Activated CD4-positive, CD25-positive, alpha-beta regulatory T cell treated with anti-CD3 and anti-CD28 coated beads, Interleukin-2, amount 50 U/mL, for 16 hours (primary cell): Measurements from ENCODE around the gene MAP3K4.

Source experiments
- DNase-seq: peaks from one replicate; pipeline ENCODE4 v3.0.0-alpha.2; 2020; ENCODE audit warnings: low read depth, low spot score

Gene MAP3K4

DNA sequence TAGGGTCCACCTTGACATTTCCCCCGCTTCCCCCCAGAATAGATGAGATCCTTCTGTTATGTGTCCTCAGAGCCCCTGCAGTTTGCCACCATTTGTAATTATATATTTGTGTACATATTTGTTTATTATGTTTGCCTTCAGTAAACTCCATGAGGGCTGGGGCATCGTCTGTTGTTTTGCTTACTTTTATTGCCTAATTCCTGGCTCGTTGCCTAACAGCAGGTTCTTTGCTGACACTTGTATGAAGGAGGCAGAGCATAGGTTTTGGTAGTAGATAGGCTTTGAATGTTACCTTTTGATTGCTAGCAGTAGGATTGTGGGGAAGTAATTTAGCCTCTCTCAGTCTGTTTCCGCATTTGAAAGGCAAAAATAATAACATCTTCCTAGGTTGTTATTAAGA, 9.9 kb downstream of the MAP3K4 start:
- DNase-seq, result no peak

DNA sequence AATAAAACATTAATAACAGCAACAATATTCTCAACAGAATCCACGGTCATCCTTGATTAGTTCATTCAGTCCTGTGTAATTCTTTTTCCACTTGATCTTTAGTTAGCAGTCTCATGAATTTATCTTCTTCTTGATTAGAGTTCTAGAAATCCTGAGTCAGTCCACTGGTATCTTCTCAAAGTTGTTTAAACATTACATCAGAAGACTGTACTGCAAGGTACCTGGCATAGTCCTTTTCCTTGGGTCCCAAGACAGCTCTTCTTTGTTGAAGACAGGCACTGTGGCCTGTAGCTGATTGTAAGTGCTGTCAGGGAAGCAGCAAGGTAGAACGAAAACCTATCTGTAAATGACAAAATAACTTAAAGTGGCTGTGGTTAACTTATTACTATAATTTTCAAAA, 11.8 kb downstream of the MAP3K4 start:
- DNase-seq, result no peak

DNA sequence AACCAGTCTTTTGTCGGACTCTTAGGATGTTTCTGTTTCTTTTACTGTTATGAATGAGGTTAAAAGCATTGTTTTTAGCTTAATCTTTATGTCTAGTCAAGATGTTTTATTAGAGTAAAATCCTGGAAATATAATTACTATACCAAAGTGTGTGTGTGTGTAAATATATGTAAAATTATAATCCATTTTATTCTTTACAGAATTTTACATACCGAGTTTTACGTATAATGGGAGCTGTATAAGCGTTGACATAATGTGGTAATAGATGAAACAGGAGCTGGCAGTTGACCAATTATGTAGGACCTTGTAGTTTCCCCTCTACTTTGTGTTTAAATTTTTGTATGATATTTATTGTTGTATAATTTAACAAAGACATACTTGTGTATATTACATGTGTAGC, 16.7 kb downstream of the MAP3K4 start:
- DNase-seq, result no peak

DNA sequence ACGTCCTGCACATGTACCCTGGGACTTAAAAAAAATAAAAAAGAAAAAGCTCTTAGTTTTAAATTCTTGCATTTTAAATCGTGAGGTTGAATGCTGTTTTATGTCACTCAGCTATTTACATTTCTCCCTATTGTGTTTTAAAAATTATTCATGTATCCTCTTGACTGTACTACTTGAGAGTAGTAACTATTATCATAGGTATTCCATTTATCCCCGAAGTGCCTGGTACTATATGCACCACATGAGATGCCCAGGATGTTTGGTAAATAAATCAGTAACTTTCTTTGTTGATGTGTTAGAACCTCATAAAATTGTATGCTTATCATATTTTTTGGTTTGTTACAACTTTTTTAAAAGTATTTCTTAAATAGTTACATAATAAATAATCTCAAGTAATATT, 18.4 kb downstream of the MAP3K4 start:
- no peak for DNase-seq

DNA sequence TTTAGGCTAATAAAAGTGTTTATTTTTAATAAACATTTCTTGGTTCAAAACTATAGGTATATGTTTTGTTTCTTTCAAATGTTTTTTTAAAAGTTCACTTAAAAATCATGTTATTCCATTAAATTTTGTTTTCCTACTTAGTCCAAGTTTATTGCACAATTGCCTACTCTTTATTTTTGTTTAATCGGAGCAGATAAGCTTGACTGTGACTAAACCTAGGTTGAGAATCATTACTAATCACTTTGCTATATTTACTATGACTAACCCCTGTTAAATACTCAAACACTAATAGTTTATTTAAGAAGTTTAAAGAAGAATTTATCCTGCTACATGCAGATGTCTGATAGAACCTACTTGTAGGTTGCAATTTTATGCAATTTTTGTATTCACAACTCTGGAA, 18.8 kb downstream of the MAP3K4 start:
- DNase-seq, result no peak

DNA sequence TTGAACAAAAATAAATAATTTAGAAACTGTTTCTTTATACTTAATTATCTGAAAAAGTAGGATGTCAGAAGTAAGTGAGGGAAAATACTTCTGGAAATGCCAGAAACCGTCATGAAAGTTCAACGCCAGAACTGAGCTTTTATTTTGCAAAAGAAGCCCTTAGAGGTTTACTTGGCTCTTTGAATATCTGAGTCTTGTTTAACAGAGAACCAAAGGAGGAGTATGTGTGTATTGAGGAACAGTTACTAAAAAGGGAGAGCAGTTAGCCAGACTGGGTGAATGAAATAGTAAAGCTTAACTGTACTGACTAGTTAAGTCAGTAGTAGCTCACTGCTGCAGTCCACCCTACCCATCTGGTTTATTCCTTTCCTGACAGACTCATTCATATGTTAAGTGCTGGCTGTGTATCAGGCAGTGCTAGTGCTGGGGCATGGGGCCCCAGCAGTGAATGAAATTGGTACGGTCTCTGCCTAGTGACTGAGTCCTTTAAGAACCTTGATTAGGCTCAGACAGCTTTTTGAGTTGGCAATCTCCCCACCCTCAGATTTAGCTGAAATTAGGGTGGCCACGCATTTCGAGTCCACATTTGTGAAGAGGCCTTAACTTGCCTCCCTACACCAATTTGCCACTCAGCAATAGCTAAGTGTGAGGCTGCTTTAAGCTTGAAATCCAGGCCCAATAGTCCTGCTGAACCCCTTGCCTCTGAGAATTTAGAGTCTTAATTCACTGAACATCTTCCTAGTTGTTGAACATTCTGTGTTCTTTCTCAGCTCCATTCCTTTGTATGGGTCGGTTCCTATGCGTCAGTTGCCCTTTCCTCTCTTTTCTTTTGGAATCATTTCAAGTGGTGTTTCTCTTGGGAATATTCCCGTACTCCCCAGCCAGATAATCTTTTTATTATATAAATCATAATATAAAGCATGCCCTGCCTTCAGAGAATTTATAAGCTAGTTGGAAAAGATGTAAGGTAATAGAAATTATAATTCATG, 20.2 kb downstream of the MAP3K4 start:
- no peak for DNase-seq

DNA sequence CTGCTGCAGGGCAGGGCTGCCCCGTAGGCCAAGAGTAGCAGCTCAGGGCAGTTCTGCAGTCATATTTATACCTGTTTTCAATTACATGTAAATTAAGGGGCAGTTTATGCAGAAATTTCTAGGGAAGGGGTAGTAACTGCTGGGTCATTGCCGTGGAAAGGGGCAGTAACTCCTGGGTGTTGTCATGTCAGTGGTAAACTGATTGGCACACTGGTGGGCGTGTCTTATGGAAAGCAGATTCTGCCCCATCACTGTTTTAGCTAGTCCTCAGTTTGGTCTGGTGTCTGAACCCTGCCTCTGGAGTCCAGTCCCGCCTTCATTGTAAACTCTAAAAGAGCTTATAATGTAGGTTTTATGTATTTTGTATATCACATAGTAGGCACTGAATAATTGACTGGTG, 22.1 kb downstream of the MAP3K4 start:
- DNase-seq, result no peak

DNA sequence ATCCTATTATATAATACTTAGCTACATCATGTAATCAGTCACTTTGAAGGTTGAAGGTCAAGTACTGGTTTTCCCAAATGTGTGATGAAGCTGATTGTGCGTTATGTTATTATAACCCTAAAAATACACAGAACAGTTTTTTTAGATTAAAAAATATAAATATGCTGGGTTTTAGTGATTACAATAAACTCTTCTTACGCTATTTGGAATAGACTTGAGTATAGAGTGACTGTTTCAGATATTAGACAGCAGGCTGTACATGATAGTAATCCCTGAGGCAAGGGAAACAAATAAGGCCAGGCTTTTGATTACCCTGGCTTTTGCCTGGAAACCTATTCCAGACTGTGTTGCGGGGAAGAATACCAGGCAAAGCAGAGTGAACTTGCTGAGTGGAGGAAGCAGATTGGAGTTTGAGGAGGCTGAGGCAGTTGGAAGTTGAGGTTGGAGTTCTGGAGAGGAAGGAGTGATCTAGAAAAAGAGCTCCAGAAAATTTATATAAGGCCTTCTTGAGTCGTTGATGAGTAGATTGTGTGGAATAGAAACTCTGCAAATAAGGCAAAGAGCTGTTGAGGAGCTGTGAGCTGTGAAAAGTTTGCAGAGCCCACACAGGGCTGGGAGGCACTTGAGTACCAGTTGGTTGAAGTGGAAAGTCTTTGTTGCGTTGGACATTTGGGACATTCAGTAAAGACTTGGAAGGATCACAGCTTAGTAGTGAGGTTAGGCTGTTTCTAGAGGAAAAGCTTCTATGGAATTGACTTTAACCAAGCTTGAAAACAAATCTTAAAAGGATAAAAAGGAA, 26.4 kb downstream of the MAP3K4 start:
- DNase-seq, result no peak

DNA sequence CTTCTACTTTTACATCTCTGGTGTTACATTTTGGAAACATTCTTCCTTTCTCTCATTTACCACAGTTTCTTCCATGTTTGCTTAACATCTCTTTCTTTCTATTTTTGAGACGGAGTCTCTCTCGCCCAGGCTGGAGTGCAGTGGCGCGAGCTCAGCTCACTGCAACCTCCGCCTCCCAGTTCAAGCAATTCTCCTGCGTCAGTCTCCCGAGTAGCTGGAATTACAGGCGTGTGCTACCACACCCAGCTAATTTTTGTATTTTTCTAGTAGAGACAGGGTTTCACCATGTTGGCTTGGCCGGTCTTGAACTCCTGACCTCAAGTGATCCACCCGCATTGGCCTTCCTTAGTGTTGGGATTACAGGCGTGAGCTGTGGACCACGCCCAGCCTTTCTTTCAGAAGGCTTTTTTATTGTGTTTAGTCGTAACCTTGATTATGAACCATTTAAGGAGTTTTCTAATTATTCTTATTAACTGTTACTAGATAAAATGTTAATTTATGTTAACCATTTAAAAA, 27.8 kb downstream of the MAP3K4 start:
- DNase-seq, result no peak

DNA sequence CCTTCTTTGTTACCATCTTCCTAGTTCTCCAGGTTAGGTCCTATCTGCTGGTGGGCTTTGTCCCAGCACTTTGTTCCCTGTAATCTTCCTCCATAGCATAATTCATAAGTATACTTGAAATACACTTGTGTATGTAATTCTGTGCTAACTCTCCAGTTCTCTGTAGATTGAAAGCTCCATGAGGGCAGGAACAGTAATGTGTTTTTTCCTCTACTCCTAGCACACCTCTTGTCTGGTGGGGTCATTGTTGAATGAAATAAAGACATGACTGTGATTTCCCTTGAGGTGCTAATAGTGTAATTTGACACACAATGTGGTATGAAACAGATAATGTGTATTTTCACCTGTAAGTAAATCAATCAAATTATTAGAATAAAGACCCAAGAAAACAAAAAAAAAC, 30.0 kb downstream of the MAP3K4 start:
- DNase-seq, result no peak

DNA sequence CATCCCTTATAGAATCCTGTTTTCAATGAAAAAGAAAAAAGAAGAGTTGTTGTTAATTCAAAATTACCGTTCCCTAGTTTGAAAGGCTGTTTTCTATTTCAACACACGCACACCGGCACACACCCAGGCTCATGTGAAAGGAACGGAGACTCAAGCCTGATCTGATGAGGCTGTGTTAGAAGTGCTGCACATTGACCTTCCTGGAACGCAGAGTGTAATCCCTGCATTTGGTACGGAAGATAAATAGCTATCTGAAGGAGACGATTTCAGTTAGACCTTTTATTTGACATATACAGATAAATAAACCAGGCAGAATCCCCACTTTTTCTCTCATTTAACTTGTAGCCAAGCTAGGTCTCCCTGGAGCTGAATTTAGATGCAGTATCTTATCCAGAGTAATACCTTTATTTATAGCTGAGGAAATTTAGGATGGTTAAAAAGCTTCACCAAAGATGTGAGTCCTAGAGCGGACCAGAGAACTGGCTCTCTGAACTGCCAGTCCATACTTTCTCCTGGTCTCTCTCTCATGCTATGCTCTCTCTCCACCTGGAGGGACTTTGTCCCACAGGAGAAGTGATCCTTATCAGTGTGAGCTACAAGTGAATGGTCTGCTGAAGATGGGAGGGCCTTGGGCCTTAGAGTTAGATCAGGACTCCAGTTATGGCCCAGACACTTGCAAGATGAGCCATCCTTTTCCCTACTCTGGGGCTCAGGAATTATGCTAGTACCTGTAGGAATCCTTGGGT, 30.6 kb downstream of the MAP3K4 start:
- DNase-seq, result no peak

DNA sequence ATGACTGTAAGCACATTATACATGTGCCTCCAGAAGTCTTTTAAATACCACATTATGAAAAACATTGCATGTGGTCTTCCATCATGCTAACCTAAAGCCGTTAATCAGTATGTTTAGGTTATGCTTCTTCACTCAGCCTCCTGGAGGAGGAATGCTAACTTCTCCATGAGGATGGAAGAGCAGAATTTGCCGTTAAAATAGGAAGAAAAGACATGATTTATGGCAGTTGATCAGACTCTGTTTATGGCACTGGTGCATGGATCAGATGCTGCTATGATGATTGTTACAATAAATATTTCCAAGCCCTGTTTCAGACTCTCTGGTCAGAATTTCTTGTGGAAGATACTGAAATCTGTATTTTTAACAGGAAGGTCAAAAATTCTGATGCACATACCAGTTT, 31.7 kb downstream of the MAP3K4 start:
- no peak for DNase-seq

DNA sequence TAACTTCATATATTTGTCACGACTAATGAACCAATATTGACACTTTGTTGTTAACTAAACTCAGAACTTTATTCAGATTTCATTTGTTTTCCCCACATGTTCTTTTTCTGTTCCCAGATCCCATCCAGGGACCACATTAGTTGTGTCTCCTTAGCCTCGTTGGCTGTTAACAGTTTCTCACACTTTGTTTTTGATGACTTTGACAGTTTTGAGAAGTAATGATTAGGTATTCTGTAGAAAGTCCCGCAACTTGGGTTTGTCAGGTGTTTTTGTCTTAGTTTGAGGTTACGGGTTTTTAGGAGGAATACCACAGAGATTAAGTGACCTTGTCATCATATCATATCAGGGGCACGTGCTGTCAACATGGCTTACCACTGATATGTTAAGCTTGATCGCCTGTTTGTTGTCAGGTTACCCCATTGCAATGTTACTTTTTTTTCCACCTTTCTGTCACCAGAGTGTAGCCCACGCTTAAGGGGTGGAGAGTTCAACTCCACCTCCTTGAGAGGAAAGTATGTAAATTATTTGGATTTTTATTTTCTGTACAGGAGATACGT, 32.9 kb downstream of the MAP3K4 start:
- no peak for DNase-seq

DNA sequence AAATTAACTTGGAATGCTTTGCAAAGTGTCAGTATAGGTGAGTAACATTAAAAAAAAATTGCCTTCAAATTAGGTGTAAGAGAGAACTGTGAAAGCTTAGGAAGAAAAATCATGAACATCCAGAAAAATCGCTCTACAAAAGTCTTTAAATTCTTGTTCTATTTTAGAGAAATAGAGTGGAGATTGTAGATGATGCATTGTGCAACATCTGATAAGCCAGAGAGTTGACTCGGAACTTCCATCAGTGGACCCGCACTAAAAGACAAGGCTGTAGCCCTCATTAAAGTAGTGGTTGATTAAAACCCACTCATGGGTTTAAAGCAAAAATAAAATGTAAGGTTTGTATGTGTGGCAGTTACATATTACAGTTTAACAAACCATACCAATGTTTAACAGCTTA, 35.8 kb downstream of the MAP3K4 start:
- no peak for DNase-seq

DNA sequence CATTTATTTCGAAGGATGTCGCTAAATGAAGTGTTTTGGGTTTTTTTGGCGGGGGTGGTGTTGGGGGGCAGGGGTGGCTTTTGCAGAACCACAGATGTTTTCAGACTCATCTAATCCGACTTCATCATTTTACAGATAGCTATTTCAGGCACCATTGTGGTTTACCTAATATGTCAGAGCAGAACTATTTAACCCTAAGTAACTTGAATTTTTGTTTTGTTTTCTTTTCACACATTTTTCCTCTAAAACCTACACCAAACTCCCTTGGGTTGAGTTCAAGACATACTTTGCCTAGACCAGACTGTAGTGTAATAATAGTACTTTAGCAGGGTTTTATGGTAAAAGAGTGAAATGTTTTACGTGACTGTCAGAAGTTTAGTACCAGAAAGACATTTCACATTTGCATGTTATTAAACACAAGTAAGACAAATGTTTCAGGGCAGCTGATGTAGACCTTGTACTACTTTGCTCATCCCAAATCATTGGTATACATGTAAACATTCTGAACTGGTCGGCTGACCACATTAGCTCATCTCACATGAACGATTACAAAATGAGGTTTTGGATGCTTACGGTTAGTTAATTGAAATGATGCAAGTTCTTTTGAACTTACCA, 37.7 kb downstream of the MAP3K4 start:
- DNase-seq, result no peak

DNA sequence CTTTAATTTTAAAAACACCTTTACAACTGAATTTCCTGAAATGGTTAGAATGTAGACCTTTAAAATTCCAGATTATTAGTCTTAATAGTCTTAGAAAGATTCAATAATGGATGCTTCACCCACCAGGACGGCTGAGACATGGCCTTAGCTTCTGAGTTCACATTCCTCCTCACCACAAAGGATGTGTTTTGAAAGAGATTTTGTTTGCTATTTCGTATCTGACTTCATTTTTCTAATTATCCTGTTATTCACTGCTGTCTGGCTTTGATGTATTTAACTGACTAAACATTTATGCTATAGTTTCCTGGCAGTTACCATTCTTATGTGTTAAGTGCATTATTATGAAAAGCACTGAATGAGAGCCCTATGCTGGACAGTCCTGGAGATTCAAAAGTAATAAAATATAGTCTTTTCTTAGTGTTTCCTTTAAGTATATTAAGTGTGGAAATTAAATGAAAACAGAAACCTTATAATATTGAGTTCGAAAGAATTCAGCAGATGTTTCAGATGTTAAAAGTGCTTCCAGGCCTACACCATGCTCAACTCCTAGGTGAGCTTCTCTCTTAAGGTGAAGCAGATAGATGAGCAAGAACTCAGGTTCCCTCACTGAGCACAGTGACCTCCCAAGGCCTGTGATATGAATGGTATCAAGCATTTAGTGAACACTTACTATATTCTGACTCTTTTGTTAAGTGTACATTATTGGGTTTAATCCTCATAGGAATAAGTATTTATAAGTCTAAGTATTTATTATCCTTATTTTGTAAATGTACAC, 40.3 kb downstream of the MAP3K4 start:
- no peak for DNase-seq

DNA sequence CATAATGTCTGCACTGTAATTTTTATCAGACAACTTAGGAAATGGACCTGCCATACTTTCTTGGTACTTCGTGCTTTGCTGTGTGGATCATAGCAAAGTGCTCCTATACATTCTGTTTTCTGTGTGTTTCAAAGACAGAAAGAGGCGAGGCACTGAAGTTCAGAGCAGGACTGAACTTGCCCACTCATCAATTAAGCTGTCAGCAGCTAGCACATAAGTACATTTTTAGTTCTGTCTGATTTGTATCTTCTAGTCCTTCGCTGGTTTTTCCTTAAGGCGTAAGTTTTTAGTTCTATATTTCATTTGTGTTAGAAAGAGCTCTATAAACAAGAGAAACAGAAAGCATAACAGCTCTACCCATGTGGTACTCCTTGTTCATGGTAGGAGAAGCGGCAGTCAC, 42.1 kb downstream of the MAP3K4 start:
- DNase-seq, result no peak

DNA sequence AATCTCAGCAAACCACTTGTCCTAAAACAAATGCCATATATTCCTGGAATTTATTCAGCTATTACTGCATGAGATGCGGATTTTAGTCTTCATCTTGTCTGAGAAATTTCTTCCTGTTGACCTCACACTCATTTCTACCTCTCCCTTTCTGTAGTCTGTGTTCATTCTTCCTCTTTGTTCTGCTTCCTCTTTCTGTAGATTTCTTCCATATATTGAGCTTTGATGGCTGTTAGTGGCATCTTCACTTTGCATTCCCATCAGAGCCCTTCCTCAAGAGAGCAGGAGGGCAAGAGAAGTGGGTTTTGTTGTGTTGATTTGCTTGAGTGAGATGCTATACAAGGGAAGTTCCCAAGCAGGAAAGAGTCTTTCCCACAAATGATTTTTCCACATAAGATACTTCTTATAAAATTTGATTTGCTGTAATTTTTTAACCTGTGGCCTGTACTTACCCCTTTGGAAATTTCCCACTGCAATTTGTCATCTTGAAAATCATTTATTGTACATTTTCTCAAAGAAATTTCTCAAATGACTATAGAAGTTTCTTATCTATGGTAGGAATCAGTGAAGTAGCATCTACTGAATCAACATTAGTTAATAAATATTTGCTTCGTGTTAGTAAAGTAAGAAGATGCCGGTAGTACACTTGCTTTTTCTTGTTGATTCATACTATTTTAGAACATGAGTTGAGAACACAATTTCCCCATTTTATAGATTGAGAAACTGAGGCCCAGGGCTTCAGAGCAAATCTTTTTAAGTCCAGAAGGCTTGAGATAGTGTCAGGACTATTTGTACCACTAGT, 43.8 kb downstream of the MAP3K4 start:
- no peak for DNase-seq

DNA sequence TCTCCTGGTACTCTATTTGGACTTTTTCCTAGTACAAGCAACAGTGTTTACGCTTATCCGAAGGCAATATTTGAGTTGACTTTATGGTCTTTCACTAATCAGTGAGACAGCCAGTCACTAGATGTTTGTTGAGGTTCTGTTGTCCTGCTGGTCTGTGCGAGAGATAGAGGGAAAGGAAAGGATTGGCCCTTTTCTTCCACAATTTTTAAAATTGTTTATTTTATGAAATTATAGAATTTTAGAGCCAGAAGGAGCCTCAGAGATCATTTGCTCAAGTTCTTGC, 44.4 kb downstream of the MAP3K4 start:
- no peak for DNase-seq

DNA sequence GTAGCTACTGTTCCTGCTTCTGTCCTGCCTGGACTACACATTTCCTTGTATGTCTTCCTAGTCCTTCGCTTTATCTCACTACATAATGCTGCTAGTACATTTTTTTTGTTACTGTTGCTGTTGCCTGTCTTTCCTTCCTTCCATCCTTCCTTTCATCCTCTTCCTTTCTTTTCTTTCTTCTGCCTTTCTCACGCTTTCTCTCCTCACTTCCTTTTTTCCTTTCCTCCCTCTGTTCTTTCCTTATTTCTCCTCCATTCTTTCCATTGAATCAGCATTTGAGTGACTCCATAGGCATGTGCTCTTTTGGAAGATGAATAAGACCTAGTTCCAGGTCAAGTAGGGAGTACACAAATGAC, 46.3 kb downstream of the MAP3K4 start:
- DNase-seq, result no peak
